Stimulated activated CD8-positive, alpha-beta memory T cell treated with anti-CD3 and anti-CD28 coated beads, Interleukin-15, amount 100 ng/mL, for 24 hours (primary cell): ENCODE measurements around the gene ACBD6.

Experiments
- DNase-seq: peaks from one replicate; pipeline ENCODE4 v3.0.0-alpha.2; 2020; ENCODE audit warnings: low read depth

ACBD6 gene

DNA sequence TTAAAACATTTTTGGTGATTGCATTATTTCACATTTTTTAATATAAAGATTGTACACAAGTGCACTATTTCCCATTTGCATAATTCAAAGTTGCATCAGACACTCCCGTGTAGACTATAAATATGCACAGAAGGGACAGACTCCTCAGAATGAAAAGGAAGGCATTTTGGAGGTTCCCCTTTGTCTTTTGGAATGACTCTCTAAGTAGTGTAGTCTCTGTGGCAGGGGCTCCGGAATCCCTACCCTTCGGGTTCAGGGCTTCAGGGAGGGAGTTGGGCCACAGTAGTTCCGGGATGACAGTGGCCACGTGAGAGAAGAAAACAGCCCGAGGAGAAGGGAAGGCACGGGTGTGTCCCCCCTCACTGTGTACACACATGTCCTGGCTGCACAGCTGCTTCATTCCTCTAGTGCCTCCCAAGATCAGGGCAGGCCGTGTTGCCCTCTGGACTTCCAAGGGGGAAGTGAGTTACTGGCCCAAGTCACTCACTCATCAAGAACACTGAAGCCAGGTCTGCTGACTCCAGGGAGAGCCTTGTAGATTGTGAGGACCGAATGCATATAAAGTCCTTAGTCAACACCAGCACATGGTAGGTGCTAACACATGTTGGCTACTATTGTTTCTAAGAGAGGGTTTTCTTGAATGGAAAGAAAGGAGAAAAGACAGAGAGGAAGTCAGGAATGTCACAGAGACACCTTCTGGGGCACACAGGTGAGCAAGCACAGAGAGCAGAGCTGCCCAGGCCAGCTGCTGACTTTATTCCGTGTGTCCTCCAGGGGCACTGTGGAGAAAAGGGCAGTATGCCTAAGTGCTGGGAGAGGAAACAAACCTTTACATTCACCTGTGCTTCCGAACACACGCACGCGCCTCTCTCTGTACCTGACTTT lies 232.5 kb downstream of the ACBD6 start:
- no peak for DNase-seq

DNA sequence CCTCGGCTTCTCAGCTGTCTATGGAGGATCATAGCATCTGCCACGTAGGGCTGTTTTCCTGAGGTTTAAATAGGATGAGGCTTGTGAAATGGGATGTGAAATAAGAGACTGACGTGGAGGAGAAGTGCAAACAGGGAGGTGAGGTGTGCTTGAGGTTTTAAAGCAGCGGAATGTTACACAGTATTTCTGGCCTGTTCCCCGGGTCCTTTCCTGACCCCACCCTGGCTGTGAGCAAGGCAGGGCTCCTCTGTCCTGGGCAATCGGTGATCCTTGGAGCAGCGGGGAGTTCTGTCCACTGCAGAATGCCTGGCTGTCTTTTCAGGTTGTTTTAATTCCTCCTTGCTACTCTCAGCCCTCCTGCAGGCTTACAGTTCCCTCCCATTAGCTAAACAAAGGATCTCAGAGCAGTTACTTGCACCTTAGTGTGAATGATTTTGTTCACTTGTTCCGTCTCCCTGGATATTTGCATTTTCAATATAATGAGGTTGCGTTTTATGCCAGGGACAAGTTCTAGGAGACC lies 233.8 kb downstream of the ACBD6 start:
- no peak for DNase-seq

DNA sequence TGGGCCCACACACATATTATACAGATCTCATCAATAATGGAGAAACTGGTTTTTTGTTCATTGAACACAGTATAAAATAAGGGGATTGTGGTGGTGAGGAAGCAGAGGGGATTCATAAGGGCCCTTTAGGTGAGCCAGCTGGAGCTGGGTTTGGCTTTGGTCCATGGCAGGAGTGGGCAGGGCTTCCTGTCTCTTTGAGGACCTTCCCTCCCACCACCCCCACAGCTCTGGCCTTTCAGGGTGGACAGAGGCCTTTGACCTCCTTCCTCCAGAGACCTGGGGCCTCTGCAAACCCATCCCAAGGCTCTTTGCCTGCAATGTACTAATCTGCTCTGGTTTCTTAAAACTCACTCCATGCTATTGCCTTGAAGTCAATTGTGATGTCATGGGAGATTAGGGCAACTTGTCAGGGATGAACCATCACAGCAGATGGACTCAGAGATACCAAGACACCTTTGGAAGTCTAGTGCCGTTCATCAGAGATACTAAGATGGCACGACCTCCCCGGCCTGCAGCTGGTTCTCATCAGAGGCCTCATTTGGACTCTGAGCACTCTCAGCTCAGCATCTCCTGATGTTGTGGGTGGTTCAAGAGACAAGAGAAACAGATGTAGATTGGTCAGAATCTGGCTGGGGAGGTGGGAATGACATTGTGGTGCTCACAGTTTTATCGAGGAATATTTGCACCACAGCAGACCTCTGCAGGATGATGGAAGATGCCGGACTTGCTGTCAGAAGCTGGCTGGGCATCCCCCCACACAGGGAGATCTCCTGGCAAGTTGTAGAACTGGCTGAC lies 234.4 kb downstream of the ACBD6 start:
- no peak for DNase-seq

DNA sequence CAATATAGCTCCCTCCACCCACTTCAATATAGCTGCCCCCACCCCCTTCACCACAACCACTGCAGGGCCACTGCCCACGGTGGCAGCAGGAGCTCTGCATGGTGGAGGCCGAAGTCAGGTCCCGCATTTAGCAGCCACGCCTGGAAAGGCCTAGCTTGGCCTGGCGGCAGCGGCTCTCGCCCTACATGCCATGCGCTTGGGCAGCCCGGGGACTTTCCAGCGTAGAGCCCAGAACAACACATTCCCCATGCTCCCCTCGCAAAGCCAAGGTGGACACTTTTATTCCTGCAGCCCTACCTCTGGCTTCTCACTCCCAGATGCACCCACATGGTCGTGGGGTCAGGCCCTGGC lies 235.2 kb downstream of the ACBD6 start:
- no peak for DNase-seq

DNA sequence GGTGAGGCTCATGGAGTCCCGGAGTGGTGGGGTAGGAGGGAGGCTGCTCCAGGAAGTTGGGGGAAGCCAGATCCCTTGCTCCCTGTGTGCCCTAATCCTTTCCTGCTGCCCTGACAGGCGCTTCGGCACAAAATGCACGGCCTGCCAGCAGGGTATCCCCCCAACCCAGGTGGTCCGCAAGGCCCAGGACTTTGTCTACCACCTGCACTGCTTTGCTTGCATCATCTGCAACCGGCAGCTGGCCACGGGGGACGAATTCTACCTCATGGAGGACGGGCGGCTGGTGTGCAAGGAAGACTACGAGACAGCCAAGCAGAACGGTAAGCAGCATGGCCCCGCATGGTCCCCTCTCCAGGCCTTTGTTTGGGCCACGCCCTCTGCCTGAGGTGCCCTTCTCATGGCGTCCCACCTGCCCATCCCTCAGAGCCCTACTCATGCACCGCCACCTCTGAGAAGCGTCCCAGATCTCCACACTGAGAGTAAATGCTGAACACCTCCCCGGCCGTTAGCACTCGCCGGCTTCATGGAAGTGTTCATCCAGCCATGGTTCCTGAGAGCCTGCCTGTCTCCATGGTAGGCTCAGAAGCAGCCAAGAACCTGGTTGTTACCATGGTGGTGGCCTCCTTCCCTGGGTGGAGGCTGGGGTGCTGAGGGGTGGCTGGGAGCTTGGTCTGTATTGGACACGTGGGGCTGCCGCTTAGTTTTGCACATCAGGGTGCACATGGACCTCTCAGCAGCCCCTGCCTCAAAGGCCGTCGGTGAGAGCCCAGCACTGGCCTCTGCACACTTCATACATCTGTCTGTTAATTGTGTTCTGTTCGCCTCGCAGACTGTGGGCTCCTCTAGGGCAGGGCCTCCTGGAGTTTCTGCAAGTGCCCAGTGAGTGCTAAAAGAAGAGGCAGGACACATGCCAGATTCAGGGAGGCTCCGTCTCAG lies 235.8 kb downstream of the ACBD6 start:
- no peak for DNase-seq

DNA sequence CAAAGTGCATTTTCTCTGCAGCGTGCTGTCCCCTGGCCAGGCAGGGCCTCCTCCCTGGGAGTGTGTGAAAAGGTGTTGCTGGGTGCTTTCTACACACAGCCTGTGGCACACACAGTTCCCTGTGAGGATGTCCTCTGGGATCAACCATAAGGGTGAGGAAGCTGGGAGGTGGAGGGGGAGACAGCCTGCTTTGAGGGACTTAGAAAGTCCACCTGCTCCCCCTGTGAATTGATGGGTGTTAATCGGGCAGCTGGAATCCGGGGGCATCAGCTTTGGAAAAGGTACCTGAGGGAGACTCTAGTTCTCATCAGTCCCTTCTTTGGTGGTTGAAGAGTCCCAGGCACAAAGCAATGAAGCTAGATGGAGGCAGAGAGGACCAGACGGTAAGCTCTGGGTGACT lies 236.5 kb downstream of the ACBD6 start:
- DNase-seq: no peak

DNA sequence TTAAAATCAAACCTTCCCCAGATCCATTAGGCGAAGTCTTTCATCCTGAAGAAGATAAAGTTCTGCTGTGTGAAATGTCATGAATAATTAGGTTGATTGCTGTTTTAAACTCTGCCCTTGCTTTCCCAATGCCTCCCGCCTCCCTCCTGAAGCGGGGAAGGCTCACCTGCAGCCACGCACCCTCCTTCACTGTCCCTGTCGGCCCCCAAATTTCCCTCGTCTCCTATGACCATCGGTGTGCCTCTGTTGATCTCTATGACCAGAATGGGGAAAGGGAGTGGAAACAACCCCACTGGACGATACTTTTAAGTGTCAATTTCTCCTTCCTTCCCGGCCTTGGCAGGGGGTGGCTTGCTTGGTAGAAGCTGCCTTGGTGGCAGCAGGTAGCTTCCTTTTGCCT lies 237.2 kb downstream of the ACBD6 start:
- DNase-seq: no peak

DNA sequence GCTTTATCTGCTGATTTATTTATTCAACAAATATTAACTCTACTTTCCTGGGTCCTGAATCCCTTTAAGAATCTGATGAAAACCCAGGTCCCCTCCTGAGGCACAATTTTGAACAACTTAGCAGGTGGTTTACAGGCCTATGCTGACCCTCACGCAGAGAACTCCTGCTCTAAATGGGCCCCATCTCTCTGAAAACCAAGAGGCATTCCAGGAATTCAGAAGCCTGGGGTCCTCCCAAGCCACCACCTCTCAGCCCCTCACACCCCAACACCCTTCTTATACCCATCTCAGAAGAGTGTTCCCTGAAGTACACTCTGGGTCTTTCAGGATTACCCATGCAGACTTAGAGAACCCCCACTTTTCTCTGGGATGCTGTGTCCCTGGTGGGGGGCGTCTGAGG lies 237.8 kb downstream of the ACBD6 start:
- no peak for DNase-seq

DNA sequence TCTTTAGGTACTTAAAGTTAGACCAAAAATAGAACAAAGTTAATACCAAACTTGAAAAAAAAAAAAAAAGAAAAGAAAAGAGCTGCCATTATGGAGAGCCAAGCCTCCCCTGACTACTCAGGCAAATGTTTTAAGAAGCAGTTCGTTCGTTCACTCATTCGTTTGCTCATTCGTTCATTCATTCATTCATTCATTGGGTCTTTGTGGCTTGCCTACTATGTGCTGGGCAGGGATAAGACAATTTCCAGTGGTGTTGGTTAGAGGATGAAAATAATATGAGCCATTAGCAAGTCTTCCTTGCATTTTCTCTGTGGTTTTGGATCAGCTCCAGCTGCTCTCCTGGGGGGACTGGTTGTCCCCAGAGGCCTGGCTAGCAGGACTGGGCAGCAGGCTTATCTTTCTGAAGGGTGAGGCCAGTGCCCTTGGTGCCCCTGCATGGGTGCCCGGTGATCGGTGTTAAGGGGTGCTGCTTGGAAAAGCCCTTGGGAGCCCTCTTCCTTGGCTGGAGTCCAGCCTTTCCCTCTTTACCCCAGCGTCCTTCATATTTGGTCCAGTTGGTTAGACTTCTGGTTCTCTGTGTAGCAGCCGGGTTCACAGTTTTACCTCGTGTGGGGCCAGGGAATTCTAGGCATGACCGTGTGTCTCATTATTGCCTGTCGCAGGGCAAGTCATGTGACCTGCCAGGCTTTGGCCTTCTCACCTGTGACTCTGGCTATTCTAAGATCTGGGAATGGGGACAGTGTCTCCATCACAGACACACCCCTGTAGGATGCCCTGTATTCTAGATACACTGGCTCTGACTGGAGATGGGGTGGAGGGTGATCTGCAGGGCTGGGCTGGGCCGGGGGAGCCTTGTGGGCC lies 239.5 kb downstream of the ACBD6 start:
- no peak for DNase-seq

DNA sequence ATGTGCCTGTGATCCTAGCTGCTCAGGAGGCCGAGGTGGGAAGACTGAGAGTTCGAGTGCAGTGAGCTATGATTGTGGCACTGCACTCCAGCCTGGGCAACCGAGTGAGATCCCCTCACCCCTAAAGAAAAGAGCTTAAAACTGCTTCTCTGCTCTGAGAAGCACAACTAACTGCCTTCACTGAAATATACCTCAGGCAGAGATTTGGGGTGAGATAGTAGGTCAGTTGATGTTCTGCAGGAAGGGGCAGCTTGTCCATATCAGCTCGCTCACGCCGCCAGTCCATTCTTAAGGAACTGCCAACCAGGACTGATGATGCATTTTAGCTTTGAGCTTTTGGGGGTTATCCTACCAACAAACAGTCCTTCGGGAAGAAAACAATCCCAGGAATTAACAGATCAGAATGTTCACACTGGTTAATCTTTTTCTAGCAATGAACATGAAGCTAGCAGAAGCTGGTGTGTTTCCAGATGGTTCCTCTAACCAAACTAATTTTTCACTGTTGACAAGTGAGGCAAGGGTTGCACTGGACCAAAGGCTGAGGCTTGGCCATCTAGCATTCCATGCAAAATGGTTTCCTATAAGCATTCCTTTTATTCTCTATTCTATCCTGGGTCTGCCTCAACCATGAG lies 240.7 kb downstream of the ACBD6 start:
- DNase-seq: no peak

DNA sequence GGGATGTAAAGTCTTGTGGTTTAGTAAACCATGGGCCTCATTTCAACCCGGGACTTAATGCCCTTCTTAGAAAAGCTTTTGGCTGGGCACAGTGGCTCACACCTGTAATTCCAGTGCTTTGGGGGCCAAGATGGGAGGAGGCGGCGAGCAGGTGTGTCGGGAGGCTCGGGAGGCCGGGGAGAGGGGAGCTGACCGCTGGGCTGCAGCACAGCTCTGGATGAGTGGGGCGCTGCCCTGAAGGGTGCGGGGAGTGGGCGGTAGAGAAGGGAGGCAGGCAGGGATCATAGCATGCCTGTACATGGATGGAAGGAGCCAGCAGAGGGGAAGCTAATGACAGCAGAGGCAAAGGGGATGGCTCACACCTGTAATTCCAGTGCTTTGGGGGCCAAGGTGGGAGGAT lies 241.3 kb downstream of the ACBD6 start:
- no peak for DNase-seq

DNA sequence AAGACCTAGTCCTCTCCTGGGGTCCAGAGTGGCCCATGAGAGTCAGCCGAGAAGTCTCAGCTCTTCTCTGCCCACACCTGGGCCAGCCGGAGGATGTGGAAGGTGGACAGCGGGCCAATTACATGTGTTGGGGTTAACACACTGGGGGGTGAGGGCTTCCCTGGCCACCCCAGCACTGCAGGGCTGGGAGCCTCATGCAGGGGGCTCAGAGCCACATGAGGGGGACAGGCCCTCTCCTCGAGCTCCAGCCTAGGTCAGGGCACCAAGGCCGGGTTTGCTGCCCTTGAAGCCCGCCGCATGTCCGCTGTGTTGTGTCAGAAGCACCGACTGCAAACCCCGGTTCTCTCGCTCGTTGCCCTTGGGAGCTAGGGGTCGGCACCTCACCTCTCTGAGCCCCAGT lies 241.8 kb downstream of the ACBD6 start:
- no peak for DNase-seq

DNA sequence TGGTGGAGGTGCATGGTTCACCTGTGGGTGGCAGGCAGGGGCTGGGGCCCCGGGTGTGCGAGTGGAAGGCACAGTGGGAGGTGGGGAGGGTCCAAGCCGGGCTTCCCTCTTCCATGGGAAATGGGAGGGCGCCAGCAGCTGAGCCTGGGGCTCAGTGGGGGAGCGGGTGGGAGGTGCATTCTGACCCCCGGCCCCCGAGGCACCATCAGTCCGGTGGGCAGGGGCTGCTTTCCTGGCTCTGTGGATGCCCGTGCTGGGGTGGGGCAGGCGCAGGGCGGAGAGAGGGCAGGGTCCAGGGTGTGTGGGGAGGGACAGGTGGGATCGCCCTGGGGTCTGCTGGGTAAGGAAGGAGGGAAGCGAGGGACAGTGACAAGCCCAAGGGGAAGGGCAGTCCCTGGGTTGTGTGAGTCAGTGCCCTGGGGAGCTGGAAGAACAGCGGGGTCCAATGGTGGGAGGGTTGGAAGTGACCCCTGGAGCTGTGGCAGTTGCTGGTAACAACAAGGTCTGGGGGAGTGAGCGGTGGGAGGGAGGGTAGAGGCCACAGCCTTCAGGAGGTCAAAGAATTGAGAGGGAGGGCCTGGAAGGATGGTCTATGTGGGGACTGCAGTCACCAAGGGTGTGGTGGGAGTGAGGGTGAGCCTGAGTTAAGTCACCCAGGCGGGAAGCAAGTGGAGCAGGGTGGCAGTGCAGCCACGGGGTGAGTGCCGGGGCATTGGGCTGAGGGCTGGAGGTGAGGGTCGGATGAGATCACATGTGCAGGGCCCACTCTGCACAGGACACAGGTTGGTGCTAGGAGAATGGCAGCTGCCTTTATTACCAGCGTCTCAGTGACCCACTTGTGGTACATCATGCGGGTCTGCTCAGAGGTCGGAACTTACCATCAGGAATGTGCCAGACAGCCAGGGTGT lies 242.7 kb downstream of the ACBD6 start:
- no peak for DNase-seq

DNA sequence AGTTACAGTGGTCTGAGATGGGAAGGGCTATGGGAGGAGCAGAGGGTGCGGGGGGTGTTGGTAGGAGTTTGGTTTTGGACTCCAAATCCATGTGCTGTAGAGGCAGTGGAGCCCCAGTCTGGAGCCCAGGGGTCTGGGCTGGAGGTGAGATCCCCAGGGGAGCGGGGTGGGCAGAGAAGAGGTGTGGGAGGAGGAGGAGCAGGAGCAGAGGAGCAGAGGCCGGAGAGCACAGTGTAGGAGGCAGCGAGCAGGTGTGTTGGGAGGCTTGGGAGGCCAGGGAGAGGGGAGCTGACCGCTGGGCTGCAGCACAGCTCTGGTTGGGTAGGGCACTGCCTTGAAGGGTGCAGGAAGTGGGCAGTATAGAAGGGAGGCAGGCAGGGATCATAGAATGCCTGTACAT lies 243.4 kb downstream of the ACBD6 start:
- DNase-seq: no peak

DNA sequence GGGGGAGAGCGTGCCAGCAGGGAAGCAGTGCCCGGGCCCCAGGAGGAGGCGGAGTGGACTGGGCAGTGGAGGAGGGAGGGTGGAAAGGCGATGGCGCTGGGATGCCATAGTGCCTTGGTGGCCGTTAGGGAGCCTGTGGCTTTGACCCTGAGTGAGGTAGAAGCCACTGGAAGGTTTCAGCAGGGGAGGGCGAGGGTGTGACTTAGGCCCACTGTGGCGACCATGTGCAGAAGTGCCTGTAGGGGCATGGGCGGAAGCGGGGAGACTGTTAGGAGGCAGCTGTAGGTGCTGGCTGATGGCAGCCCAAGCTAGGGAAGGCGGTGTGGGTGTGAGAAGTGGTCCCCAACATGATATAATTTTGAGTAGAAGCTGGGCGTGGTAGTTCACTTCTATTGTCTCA lies 244.1 kb downstream of the ACBD6 start:
- no peak for DNase-seq

DNA sequence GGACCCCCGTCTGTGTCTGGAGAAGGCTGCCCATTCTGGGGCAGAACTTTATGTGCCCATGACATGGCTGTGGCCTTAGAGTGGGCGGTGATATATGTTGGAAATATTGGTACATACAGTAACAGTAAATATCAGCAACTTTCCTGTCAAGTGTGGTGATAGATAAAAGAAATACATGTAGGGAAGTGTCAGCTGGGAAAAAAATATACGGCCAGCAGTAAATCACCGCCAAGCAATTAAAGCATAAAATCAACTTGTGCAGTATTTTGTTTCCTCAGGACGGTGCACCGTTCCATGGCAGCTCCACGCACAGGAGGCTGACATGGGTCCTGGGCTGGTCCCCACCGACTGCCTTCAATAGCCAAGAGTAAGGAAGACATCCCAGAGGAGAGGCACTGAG lies 244.9 kb downstream of the ACBD6 start:
- no peak for DNase-seq

DNA sequence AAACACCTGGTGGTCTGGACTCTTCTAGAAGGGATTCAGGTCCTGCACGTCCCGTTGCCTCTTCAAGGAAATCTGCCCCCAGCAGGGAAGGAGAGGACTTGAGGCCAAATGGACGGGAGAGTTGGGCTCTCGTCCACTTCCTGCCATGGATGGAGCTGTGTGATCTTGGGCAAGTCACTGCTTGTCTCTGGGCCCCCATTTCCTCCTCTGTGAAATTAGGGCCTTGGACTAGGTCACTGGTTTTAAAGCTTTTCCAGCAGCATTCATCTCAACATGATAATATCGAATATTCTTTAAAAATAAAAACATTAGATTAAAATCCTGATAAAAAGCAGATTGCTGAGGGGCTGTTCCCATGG lies 245.4 kb downstream of the ACBD6 start:
- DNase-seq: no peak

DNA sequence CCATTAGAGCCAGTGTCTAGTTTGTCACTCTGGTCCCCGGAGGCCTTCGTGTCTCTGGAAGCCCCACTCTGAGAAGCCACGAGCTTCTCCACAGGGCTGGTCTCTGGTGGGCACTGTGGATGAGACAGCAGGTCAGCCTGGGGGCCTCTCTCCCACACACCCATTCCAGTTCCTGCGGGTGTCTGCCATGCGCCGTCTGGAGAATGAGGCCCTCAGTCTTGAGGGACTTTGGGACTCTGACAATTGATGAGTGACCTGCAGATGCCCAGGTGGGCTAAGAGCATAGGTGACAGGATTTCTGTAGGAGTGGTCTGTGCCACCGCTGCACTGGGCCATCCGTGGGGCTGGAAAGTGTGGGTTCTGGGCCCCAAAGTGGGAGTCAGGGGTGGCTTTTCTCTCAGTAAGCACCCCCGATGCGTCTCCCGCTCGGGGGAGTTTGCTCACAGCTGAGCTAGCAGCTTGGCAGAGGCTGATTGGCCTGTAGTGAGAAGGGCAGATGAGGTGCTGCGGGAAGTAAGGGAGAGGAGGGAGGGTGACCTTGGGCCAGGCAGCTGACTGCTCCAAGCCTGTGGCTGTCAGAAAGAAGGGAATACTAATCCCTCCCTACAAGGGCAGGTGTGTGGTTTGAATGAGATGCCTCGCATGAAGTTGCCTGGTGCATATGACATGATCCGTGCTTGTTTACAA lies 245.9 kb downstream of the ACBD6 start:
- DNase-seq: no peak
